Trophoblast cell (in vitro differentiated cells and primary cell): ENCODE measurements around the gene RHEB.

Source experiments
- DNase-seq, 2 donors: peaks; one replicate each; pipeline ENCODE4 v3.0.0-alpha.2; 2016
- H2AFZ ChIP-seq: 2 replicates; pipeline ENCODE4 v1.6.1; 2013; ENCODE audit warnings: low read length, moderate library complexity, mild to moderate bottlenecking; ENCODE audit not compliant: insufficient read depth, poor library complexity
- H2AK5ac ChIP-seq: 2 replicates; pipeline ENCODE4 v1.6.1; 2013; ENCODE audit warnings: mild to moderate bottlenecking, low read length
- H2BK120ac ChIP-seq: 2 replicates; pipeline ENCODE4 v1.6.1; 2013; ENCODE audit warnings: low read length, mild to moderate bottlenecking, moderate library complexity; ENCODE audit not compliant: insufficient read depth, poor library complexity
- H2BK12ac ChIP-seq: 2 replicates; pipeline ENCODE4 v1.6.1; 2013; ENCODE audit warnings: mild to moderate bottlenecking, low read length, moderate library complexity
- H2BK5ac ChIP-seq: 2 replicates; pipeline ENCODE4 v1.6.1; 2013; ENCODE audit warnings: low read length, low read depth, moderate library complexity, mild to moderate bottlenecking; ENCODE audit not compliant: poor library complexity
- H3K14ac ChIP-seq: 2 replicates; pipeline ENCODE4 v1.6.1; 2013; ENCODE audit warnings: mild to moderate bottlenecking, low read length
- H3K18ac ChIP-seq: 2 replicates; pipeline ENCODE4 v1.6.1; 2013; ENCODE audit warnings: mild to moderate bottlenecking, low read length
- H3K23ac ChIP-seq: 2 replicates; pipeline ENCODE4 v1.6.1; 2013; ENCODE audit warnings: low read length
- H3K27ac ChIP-seq: 2 replicates; pipeline ENCODE4 v1.5.1; 2013; ENCODE audit warnings: low read depth, mild to moderate bottlenecking, inconsistent platforms, low read length, moderate library complexity
- H3K27me3 ChIP-seq: 2 replicates; pipeline ENCODE4 v1.6.1; 2013; ENCODE audit warnings: inconsistent platforms, mild to moderate bottlenecking, low read length, moderate library complexity; ENCODE audit not compliant: insufficient read depth
- H3K36me3 ChIP-seq, 2 experiments: 1 replicate in 1 of 2; 2 replicates in 1 of 2; pipeline ENCODE4 v1.6.1; 2013; ENCODE audit warnings: low read length in 2 of 2, mild to moderate bottlenecking in 2 of 2, moderate library complexity in 1 of 2; ENCODE audit not compliant: insufficient read depth in 2 of 2, control insufficient read depth in 1 of 2
- H3K4ac ChIP-seq: 2 replicates; pipeline ENCODE4 v1.6.1; 2013; ENCODE audit warnings: low read depth, mild to moderate bottlenecking, low read length, moderate library complexity
- H3K4me1 ChIP-seq, 2 experiments: 1 replicate in 1 of 2; 2 replicates in 1 of 2; pipeline ENCODE4 v1.6.1; 2013; ENCODE audit warnings: low read length in 2 of 2, mild to moderate bottlenecking in 2 of 2, moderate library complexity in 1 of 2; ENCODE audit not compliant: insufficient read depth in 2 of 2, control insufficient read depth in 1 of 2
- H3K4me2 ChIP-seq: 2 replicates; pipeline ENCODE4 v1.6.1; 2013; ENCODE audit warnings: inconsistent platforms, mild to moderate bottlenecking, low read length, moderate library complexity
- H3K4me3 ChIP-seq: 2 replicates; pipeline ENCODE4 v1.5.1; 2013; ENCODE audit warnings: mild to moderate bottlenecking, low read depth, low read length, inconsistent platforms
- H3K79me1 ChIP-seq: one replicate; pipeline ENCODE4 v1.6.1; 2013; ENCODE audit warnings: low read length
- H3K79me2 ChIP-seq: 2 replicates; pipeline ENCODE4 v1.6.1; 2013; ENCODE audit warnings: low read length, mild to moderate bottlenecking; ENCODE audit not compliant: control insufficient read depth, insufficient read depth, poor library complexity
- H3K9ac ChIP-seq: 2 replicates; pipeline ENCODE4 v1.6.1; 2013; ENCODE audit warnings: mild to moderate bottlenecking, low read length
- H3K9me3 ChIP-seq: 2 replicates; pipeline ENCODE4 v1.6.1; 2013; ENCODE audit warnings: low read depth, mild to moderate bottlenecking, control low read depth, inconsistent platforms, low read length; ENCODE audit not compliant: insufficient read depth
- H4K12ac ChIP-seq: 2 replicates; pipeline ENCODE4 v1.6.1; 2013; ENCODE audit warnings: low read depth, mild to moderate bottlenecking, low read length, moderate library complexity
- H4K8ac ChIP-seq: 2 replicates; pipeline ENCODE4 v1.6.1; 2013; ENCODE audit warnings: low read depth, mild to moderate bottlenecking, low read length, moderate library complexity
- H4K91ac ChIP-seq: one replicate; pipeline ENCODE4 v1.6.1; 2013; ENCODE audit warnings: low read depth, mild to moderate bottlenecking, low read length, moderate library complexity
- WGBS: extraction: QIAGEN DNeasy Blood & Tissue Kit; methylation state at CpG from one replicate; pipeline ENCODE4 v1.1.7; 2013; ENCODE audit warnings: missing lambda C conversion rate; ENCODE audit not compliant: insufficient read length, insufficient coverage; ENCODE audit errors: extremely low coverage; 5-methylcytosine and 5-hydroxymethylcytosine counted together

The RHEB gene

GRCh38 chr7:151451626-151452571, 67.8 kb downstream of the RHEB start:
- Histone ChIP-seq H3K4ac (no peak overlapping the region), H3K27me3 (no peaks in the 10 kb centered on the region), H3K36me3 (no peaks in the 10 kb centered on the region), H3K27ac (no peak overlapping the region), H3K4me3 (no peak overlapping the region), H2AK5ac (no peak overlapping the region), H4K12ac (no peak overlapping the region), H2BK5ac (no peak overlapping the region), H3K4me2 (no peak overlapping the region), H3K79me1 (peaks cover 4% of the 10 kb centered on the region), H2BK120ac (no peak overlapping the region), H2AFZ (no peak overlapping the region), H3K18ac (no peak overlapping the region), H3K9ac (no peak overlapping the region), H3K23ac (no peak overlapping the region), H3K9me3 (peaks cover 5% of the 10 kb centered on the region), H3K4me1 (peaks cover 4 to 5% of the 10 kb centered on the region in 2 experiments), H3K14ac (no peak overlapping the region), H2BK12ac (no peak overlapping the region), H3K79me2 (peaks cover 3% of the 10 kb centered on the region), H4K91ac (no peak overlapping the region), H4K8ac (no peak overlapping the region)
- no peak for DNase-seq
- WGBS, result no CpG with 5 or more reads among the region's 23 CpGs

- H4K8ac ChIP-seq, result no peak overlapping the region
- peaks cover 4% of the 10 kb centered on the region for H3K79me1 ChIP-seq
- no CpG with 5 or more reads among the region's 5 CpGs for WGBS
- H2BK120ac ChIP-seq, result no peak overlapping the region
- no peak overlapping the region for H3K27ac ChIP-seq
- no peak overlapping the region for H3K14ac ChIP-seq
- no peak overlapping the region for H2BK12ac ChIP-seq
- H3K4me3 ChIP-seq, result no peak overlapping the region
- peaks cover 3% of the 10 kb centered on the region for H3K79me2 ChIP-seq
- H3K9ac ChIP-seq, result no peak overlapping the region
- H3K4me1 ChIP-seq, result peaks cover 4 to 5% of the 10 kb centered on the region in 2 experiments
- DNase-seq, result no peak
- no peak overlapping the region for H3K18ac ChIP-seq
- H3K23ac ChIP-seq, result no peak overlapping the region
- H3K4me2 ChIP-seq, result no peak overlapping the region
- no peak overlapping the region for H2BK5ac ChIP-seq
- H3K9me3 ChIP-seq, result peaks cover 5% of the 10 kb centered on the region
- no peak overlapping the region for H4K12ac ChIP-seq
- H3K36me3 ChIP-seq, result no peaks in the 10 kb centered on the region
- H2AK5ac ChIP-seq, result no peak overlapping the region
- H3K4ac ChIP-seq, result no peak overlapping the region
- H3K27me3 ChIP-seq, result no peaks in the 10 kb centered on the region
- no peak overlapping the region for H2AFZ ChIP-seq
- no peak overlapping the region for H4K91ac ChIP-seq
Measured at GRCh38 chr7:151451156-151451555, 68.5 kb downstream of the RHEB start.

GRCh38 chr7:151449990-151450389, 69.7 kb downstream of the RHEB start:
- Histone ChIP-seq H3K79me2 (peaks cover 3% of the 10 kb centered on the region), H4K8ac (no peak overlapping the region), H2BK5ac (no peak overlapping the region), H2AK5ac (no peak overlapping the region), H3K36me3 (no peaks in the 10 kb centered on the region), H3K9ac (no peak overlapping the region), H3K4me1 (peaks cover 4 to 5% of the 10 kb centered on the region in 2 experiments), H4K91ac (no peak overlapping the region), H2BK120ac (no peak overlapping the region), H3K27me3 (no peaks in the 10 kb centered on the region), H3K18ac (no peak overlapping the region), H3K4me3 (no peak overlapping the region), H3K79me1 (peaks cover 4% of the 10 kb centered on the region), H3K27ac (no peak overlapping the region), H2AFZ (no peak overlapping the region), H3K23ac (no peak overlapping the region), H4K12ac (no peak overlapping the region), H3K14ac (no peak overlapping the region), H2BK12ac (no peak overlapping the region), H3K9me3 (peaks cover 5% of the 10 kb centered on the region), H3K4me2 (no peak overlapping the region), H3K4ac (no peak overlapping the region)
- DNase-seq, result no peak
- no CpG with 5 or more reads among the region's 9 CpGs for WGBS

- peak overlapping the region; percentile 67 for H4K12ac ChIP-seq
- H4K8ac ChIP-seq, result peak overlapping the region; percentile 86
- peak overlapping the region; percentile 53 for H4K91ac ChIP-seq
- H2BK5ac ChIP-seq, result peak overlapping the region; percentile 42
- no peak overlapping the region for H2AK5ac ChIP-seq
- peak overlapping the region; percentile 77 for H2BK120ac ChIP-seq
- no peaks in the 10 kb centered on the region for H3K27me3 ChIP-seq
- peaks cover 5% of the 10 kb centered on the region for H3K9me3 ChIP-seq
- peak overlapping the region; percentile 77 for H2AFZ ChIP-seq
- peak overlapping the region; percentile 45 for H3K14ac ChIP-seq
- no peak overlapping the region for H3K9ac ChIP-seq
- no peak overlapping the region for H3K23ac ChIP-seq
- peak; percentile 29 to 68 for DNase-seq
- peak overlapping the region; percentile 4 for H3K4me3 ChIP-seq
- peak overlapping the region; percentile 55 for H2BK12ac ChIP-seq
- peaks cover 4% of the 10 kb centered on the region for H3K79me1 ChIP-seq
- H3K18ac ChIP-seq, result no peak overlapping the region
- no peak overlapping the region for H3K27ac ChIP-seq
- no peak overlapping the region for H3K4ac ChIP-seq
- WGBS, result no CpG with 5 or more reads among the region's 61 CpGs
- peaks cover 3% of the 10 kb centered on the region for H3K79me2 ChIP-seq
- H3K4me1 ChIP-seq, result peaks cover 4 to 5% of the 10 kb centered on the region in 2 experiments
- H3K36me3 ChIP-seq, result no peaks in the 10 kb centered on the region
- peak overlapping the region; percentile 91 for H3K4me2 ChIP-seq
Measured at GRCh38 chr7:151448261-151449252, 71.1 kb downstream of the RHEB start.
